Keratinocyte (primary cell): ENCODE results near the gene PRR3. TPM values are rescaled to one million over a fixed set of nuclear protein-coding genes. Genes with fewer than 3 reads are reported as not detected.

ENCODE experiments used
- DNase-seq: peaks from one replicate; pipeline ENCODE4 v3.0.0-alpha.2; 2011; ENCODE audit warnings: low read depth, missing footprints, low spot score
- FAIRE-seq: peaks from 2 replicates; lab custom pipeline; 2011; peaks lifted over from hg19 to GRCh38; lab: Jason Lieb, UNC
- H2AFZ ChIP-seq: 2 replicates; pipeline ENCODE4 v1.6.0; 2012; ENCODE audit warnings: low read length, control low read depth, inconsistent platforms; ENCODE audit not compliant: control insufficient read depth
- H3K27ac ChIP-seq: 2 replicates; pipeline ENCODE4 v1.5.1; 2011; ENCODE audit warnings: low read length; ENCODE audit not compliant: control insufficient read depth, insufficient read depth
- H3K27me3 ChIP-seq: 3 replicates; pipeline ENCODE4 v1.6.0; 2011; ENCODE audit warnings: low read length; ENCODE audit not compliant: control insufficient read depth, insufficient read depth; ENCODE audit errors: extremely low read depth
- H3K36me3 ChIP-seq, 2 experiments: 2 replicates in 1 of 2; 3 replicates in 1 of 2; pipeline ENCODE4 v1.5.1; 2011; ENCODE audit warnings: low read length in 2 of 2, mild to moderate bottlenecking in 1 of 2; ENCODE audit not compliant: control insufficient read depth in 2 of 2, insufficient read depth in 2 of 2; ENCODE audit errors: extremely low read depth in 1 of 2
- H3K4me1 ChIP-seq: 3 replicates; pipeline ENCODE4 v1.5.1; 2011; ENCODE audit warnings: low read length; ENCODE audit not compliant: control insufficient read depth, insufficient read depth; ENCODE audit errors: extremely low read depth
- H3K4me2 ChIP-seq: 3 replicates; pipeline ENCODE4 v1.6.0; 2011; ENCODE audit warnings: low read depth, low read length; ENCODE audit not compliant: control insufficient read depth, insufficient read depth; ENCODE audit errors: extremely low read depth
- H3K4me3 ChIP-seq, 3 experiments: fragments of 200-600 bp in 1 of 3; sonication (generic) in 1 of 3; 2 replicates in 2 of 3; 3 replicates in 1 of 3; pipeline ENCODE4 v1.5.1; 2011 to 2016; ENCODE audit warnings: low read length in 3 of 3, mild to moderate bottlenecking in 3 of 3, control low read depth in 2 of 3, inconsistent platforms in 1 of 3, low read depth in 1 of 3, mixed read lengths in 1 of 3, mixed run types in 1 of 3, moderate library complexity in 1 of 3; ENCODE audit not compliant: control insufficient read depth in 2 of 3, insufficient read depth in 2 of 3; ENCODE audit errors: extremely low read depth in 1 of 3
- H3K79me2 ChIP-seq: 2 replicates; pipeline ENCODE4 v1.6.0; 2012; ENCODE audit warnings: low read length; ENCODE audit not compliant: control insufficient read depth, insufficient read depth
- H3K9ac ChIP-seq: 3 replicates; pipeline ENCODE4 v1.6.0; 2011; ENCODE audit warnings: low read length; ENCODE audit not compliant: control insufficient read depth, insufficient read depth; ENCODE audit errors: extremely low read depth
- H3K9me1 ChIP-seq: 3 replicates; pipeline ENCODE4 v1.6.0; 2011; ENCODE audit warnings: low read length; ENCODE audit not compliant: control insufficient read depth, insufficient read depth; ENCODE audit errors: extremely low read depth
- H3K9me3 ChIP-seq: 2 replicates; pipeline ENCODE4 v1.5.1; 2012; ENCODE audit warnings: low read depth, low read length; ENCODE audit not compliant: control insufficient read depth
- H4K20me1 ChIP-seq: 3 replicates; pipeline ENCODE4 v1.6.0; 2011; ENCODE audit warnings: low read length; ENCODE audit not compliant: control insufficient read depth, insufficient read depth; ENCODE audit errors: extremely low read depth
- EZH2 ChIP-seq: IDR thresholded peaks from one replicate; pipeline ENCODE4 v1.6.1; 2012; ENCODE audit warnings: inconsistent platforms, mild to moderate bottlenecking, low read length, moderate library complexity
- dilution Hi-C: fragments of 300-500 bp; cut with MboI; formaldehyde crosslinking; loops from one replicate; pipeline ENCODE4 v1.7.0; 2020; ENCODE audit warnings: low sequenced_read_pairs; ENCODE audit not compliant: extremely low pct_ligation_motif_present
- polyA minus RNA-seq, 3 experiments: library from RNA; depleted of rRNA, polyadenylated mRNA; stranded (reverse); fragments of >200 nt; gene quantifications; 1 replicate in 1 of 3; 2 replicates in 1 of 3; 3 replicates in 1 of 3; pipeline ENCODE4 v1.2.3, GENCODE V29; 2011
- polyA plus RNA-seq, 5 experiments: library from polyadenylated mRNA; depleted of rRNA in 3 of 5; stranded (reverse) in 3 of 5; stranded (forward) in 1 of 5; unstranded in 1 of 5; fragments of >200 nt; gene quantifications; 1 replicate in 1 of 5; 2 replicates in 3 of 5; 3 replicates in 1 of 5; pipeline versions ENCODE4 v1.2.1 to v1.2.3, GENCODE V29; 2011 to 2012; ENCODE audit warnings: missing spikeins in 2 of 5, low read depth in 1 of 5, low replicate concordance in 1 of 5
- TF ChIP-seq, protein P1 (sequence below), 3 experiments: IDR thresholded peaks in 1 of 3; conservative IDR thresholded peaks in 1 of 3; optimal IDR thresholded peaks in 1 of 3; 2 replicates in 2 of 3; 3 replicates in 1 of 3; pipeline versions ENCODE3 to v1.5.1; 2011; ENCODE audit warnings: low read length in 3 of 3, mild to moderate bottlenecking in 3 of 3, moderate library complexity in 2 of 3, control low read depth in 1 of 3, inconsistent platforms in 1 of 3; ENCODE audit not compliant: insufficient read depth in 2 of 3; ENCODE audit errors: extremely low read depth in 1 of 3

The PRR3 gene, protein sequence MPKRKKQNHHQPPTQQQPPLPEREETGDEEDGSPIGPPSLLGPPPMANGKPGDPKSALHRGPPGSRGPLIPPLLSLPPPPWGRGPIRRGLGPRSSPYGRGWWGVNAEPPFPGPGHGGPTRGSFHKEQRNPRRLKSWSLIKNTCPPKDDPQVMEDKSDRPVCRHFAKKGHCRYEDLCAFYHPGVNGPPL
- polyA plus RNA-seq, result 5.4 to 6.4 TPM (median 6.1 TPM) in 3 replicates
- polyA plus RNA-seq (2011; ENCODE audit: low read depth), result 1.1 TPM
- 3.5 and 4.5 TPM in 2 replicates for polyA plus RNA-seq (2011; cell fraction: cytosol; rRNA removed)
- 6.2 and 7.6 TPM in 2 replicates for polyA plus RNA-seq (2011; cell fraction: nucleus; rRNA removed)
- 3.2 and 3.7 TPM in 2 replicates for polyA plus RNA-seq (2012; ENCODE audit: low replicate concordance)
- 3.3 to 6.2 TPM (median 3.8 TPM) in 3 replicates for polyA minus RNA-seq
- 1.7 TPM for polyA minus RNA-seq (2011; cell fraction: cytosol; rRNA and poly(A)+ RNA removed)
- 1.2 and 3.3 TPM in 2 replicates for polyA minus RNA-seq (2011; cell fraction: nucleus; rRNA and poly(A)+ RNA removed)

DNA sequence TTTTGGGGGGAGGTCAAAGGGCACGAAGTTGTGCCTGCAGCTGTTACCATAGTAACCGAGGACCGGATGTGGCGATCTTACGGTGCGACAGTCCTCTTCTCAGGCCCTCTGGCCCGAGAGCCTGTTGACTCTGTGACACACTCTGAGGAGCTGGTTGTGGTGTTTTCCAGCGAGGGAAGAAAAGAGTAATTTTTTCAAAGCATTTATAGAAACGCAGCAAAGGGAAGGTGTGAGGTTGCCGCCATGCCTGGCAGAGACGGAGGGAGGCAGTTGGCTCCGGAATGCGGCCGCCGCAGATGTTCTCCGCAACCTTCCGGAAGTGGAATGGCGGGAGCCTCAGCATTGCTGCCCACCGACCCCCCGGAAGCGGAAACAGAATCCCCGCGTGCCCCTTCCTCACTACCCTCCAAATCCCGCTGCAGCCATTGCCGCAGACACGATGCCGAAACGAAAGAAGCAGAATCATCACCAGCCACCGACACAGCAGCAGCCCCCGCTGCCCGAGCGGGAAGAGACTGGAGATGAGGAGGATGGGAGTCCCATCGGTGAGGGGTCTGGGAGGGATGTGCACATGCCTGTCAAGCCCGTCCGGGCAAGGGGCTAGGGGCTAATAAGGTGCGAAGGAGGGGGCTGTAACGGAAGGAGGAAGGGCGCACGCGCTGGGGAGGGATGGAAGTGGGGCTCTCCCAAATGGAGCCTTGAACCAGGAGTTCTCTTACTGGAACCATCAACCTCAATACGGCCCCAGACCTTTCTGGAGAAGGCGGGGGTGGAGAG lies at the start of gene PRR3:
Gene PRR3 (plus strand): TSS at position 390 of the 777 bp plus-strand sequence. CDS start 50 bp downstream, at position 440.
- peak within 1 kb of the TSS; percentile 96 for H2AFZ ChIP-seq
- peaks cover 23% of the 10 kb centered on the region for H3K79me2 ChIP-seq
- H3K9me3 ChIP-seq, result no peaks in the 10 kb centered on the region
- H3K27ac ChIP-seq, result peak within 1 kb of the TSS; percentile 89
- peak within 1 kb of the TSS; percentile 99 for H3K4me2 ChIP-seq
- H3K36me3 ChIP-seq, result peaks cover 12 to 21% of the 10 kb centered on the region in 2 experiments
- TF ChIP-seq EZH2, result no peak
- TF ChIP-seq, protein P1, sequence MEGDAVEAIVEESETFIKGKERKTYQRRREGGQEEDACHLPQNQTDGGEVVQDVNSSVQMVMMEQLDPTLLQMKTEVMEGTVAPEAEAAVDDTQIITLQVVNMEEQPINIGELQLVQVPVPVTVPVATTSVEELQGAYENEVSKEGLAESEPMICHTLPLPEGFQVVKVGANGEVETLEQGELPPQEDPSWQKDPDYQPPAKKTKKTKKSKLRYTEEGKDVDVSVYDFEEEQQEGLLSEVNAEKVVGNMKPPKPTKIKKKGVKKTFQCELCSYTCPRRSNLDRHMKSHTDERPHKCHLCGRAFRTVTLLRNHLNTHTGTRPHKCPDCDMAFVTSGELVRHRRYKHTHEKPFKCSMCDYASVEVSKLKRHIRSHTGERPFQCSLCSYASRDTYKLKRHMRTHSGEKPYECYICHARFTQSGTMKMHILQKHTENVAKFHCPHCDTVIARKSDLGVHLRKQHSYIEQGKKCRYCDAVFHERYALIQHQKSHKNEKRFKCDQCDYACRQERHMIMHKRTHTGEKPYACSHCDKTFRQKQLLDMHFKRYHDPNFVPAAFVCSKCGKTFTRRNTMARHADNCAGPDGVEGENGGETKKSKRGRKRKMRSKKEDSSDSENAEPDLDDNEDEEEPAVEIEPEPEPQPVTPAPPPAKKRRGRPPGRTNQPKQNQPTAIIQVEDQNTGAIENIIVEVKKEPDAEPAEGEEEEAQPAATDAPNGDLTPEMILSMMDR (optimal IDR thresholded peaks at IDR 0.05 in 1 of 3, IDR thresholded peaks at IDR 0.05 in 1 of 3, conservative IDR thresholded peaks at IDR 0.05 in 1 of 3; ENCODE audit: extremely low read depth in 1 of 3, insufficient read depth in 2 of 3, low read length in 3 of 3), result no peak
- H3K27me3 ChIP-seq, result no peaks in the 10 kb centered on the region
- H3K4me1 ChIP-seq, result peaks cover 18% of the 10 kb centered on the region
- peak; percentile 36 for DNase-seq
- no peaks in the 10 kb centered on the region for H4K20me1 ChIP-seq
- peak within 1 kb of the TSS; percentile 95 for H3K9ac ChIP-seq
- peak; percentile 43 for FAIRE-seq
- H3K9me1 ChIP-seq, result peaks cover 4% of the 10 kb centered on the region
- dilution Hi-C loops, result no loop called here
- H3K4me3 ChIP-seq, result peak within 1 kb of the TSS; percentile 91 to 100 (median 99)

DNA sequence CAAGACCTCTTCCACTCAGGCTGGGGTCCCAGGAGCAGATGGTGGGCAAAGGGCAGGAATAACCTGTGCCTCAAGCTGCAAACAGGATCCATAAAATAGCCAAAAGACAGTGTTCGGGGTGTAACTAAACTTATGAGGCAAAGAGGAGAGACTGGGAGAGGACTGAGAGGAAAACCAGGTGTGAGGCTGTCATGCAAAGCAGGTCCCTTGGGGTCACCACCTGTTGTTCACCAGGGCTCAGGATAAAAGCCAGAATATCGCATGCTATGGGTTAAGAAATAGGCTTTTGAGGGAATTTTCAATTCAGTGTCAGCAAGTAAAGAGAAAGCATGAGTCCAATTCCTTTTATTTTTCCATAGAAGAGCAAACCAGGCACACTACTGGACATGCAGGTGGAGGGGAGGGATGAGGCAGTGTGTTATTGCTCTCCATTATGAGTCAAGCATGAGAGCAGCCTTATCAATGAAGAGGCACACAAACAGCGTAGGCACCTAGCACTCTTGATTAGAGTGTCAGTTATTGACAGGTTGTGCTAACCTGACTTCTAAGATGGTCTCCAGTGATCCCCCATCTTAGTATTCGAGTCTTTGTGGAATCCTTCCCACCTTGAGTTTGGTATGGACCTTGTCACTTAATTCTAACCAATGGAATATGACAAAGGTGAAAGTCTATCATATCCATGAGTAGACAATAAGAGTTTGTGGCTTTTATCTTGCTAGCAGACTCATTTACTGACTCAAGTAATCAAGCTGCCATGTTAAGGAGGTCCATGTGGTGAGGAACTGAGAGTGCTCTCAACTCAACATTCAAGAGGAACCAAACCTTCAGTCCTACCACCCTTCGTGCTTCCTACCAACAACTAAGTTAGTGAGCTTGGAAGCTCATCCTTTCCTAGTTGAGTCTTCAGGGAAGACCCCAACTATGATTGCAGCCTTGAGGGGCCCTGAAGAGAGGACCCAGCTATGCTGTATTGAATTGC lies 49.0 kb upstream of the PRR3 start:
- no peaks in the 10 kb centered on the region for H3K9me3 ChIP-seq
- peak; percentile 9 for FAIRE-seq
- H3K9me1 ChIP-seq, result no peaks in the 10 kb centered on the region
- H3K4me2 ChIP-seq, result no peak overlapping the region
- no peaks in the 10 kb centered on the region for H3K36me3 ChIP-seq
- dilution Hi-C loops, result no loop called here
- DNase-seq, result no peak
- H4K20me1 ChIP-seq, result no peaks in the 10 kb centered on the region
- H3K27me3 ChIP-seq, result no peaks in the 10 kb centered on the region
- H3K79me2 ChIP-seq, result no peaks in the 10 kb centered on the region
- H3K4me1 ChIP-seq, result peaks cover 8% of the 10 kb centered on the region
- H3K27ac ChIP-seq, result no peak overlapping the region
- H2AFZ ChIP-seq, result no peak overlapping the region
- TF ChIP-seq, protein P1 (optimal IDR thresholded peaks at IDR 0.05 in 1 of 3, IDR thresholded peaks at IDR 0.05 in 1 of 3, conservative IDR thresholded peaks at IDR 0.05 in 1 of 3; ENCODE audit: extremely low read depth in 1 of 3, insufficient read depth in 2 of 3, low read length in 3 of 3), result no peak
- TF ChIP-seq EZH2, result no peak
- H3K4me3 ChIP-seq, result no peak overlapping the region
- H3K9ac ChIP-seq, result no peak overlapping the region
